AG04449 (cell line): ENCODE measurements around the gene RHOT2.
A peak's percentile ranks its signal among the peaks of the same experiment; 100 is the strongest.

ENCODE experiments used
- CTCF ChIA-PET: fragments of 350-600 bp; formaldehyde crosslinking; extraction: SDS; loops from one replicate; lab custom pipeline; 2021; ENCODE audit warnings: antibody characterized with exemption; lab: Yijun Ruan, JAX
- POLR2A ChIA-PET: fragments of 400-600, 350-600 bp; formaldehyde crosslinking; extraction: SDS; loops from one replicate; lab custom pipeline; 2020; ENCODE audit warnings: antibody characterized with exemption, inconsistent platforms; lab: Yijun Ruan, JAX
- DNase-seq: peaks from one replicate; pipeline ENCODE4 v3.0.0-alpha.2; 2010; ENCODE audit warnings: low read depth, low spot score
- H3K4me3 ChIP-seq: 2 replicates; pipeline ENCODE4 v1.5.1; 2011; ENCODE audit warnings: low read depth, mild to moderate bottlenecking, control low read depth, low read length
- TF ChIP-seq, protein P1 (sequence below): IDR thresholded peaks from one replicate; pipeline ENCODE4 v1.5.1; 2011; ENCODE audit warnings: mild to moderate bottlenecking, moderate library complexity, low read length, control low read depth, inconsistent platforms; ENCODE audit not compliant: insufficient read depth; ENCODE audit errors: missing control alignments

RHOT2 gene

DNA sequence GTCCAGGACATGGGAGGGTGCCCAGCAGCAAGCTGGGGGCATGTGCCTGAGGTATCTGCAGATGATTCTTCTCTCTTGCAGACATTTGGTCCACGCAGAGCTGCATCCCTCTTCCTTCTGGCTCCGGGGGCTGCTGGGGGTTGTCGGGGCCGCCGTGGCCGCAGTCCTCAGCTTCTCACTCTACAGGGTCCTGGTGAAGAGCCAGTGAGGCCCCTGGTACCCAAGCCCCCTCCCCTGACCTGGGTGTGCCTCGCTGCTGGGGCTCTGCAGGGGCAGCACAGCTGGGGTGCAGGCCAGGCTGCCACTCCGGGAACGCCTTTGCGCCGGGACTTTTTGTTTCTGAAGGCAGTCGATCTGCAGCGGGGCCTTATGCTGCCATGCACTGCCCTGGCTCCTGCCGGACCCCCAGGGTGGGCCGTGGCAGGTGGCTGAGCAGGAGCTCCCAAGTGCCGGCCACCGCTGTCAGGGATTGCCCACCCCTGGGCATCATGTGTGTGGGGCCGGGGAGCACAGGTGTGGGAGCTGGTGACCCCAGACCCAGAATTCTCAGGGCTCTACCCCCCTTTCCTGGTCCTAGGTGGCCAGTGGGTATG lies 5.6 kb downstream of the RHOT2 start:
- no peak overlapping the region for H3K4me3 ChIP-seq
- no peak for DNase-seq
- POLR2A ChIA-PET = no interaction called here
- TF ChIP-seq, protein P1, sequence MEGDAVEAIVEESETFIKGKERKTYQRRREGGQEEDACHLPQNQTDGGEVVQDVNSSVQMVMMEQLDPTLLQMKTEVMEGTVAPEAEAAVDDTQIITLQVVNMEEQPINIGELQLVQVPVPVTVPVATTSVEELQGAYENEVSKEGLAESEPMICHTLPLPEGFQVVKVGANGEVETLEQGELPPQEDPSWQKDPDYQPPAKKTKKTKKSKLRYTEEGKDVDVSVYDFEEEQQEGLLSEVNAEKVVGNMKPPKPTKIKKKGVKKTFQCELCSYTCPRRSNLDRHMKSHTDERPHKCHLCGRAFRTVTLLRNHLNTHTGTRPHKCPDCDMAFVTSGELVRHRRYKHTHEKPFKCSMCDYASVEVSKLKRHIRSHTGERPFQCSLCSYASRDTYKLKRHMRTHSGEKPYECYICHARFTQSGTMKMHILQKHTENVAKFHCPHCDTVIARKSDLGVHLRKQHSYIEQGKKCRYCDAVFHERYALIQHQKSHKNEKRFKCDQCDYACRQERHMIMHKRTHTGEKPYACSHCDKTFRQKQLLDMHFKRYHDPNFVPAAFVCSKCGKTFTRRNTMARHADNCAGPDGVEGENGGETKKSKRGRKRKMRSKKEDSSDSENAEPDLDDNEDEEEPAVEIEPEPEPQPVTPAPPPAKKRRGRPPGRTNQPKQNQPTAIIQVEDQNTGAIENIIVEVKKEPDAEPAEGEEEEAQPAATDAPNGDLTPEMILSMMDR = no peak
- CTCF ChIA-PET = no interaction called here

DNA sequence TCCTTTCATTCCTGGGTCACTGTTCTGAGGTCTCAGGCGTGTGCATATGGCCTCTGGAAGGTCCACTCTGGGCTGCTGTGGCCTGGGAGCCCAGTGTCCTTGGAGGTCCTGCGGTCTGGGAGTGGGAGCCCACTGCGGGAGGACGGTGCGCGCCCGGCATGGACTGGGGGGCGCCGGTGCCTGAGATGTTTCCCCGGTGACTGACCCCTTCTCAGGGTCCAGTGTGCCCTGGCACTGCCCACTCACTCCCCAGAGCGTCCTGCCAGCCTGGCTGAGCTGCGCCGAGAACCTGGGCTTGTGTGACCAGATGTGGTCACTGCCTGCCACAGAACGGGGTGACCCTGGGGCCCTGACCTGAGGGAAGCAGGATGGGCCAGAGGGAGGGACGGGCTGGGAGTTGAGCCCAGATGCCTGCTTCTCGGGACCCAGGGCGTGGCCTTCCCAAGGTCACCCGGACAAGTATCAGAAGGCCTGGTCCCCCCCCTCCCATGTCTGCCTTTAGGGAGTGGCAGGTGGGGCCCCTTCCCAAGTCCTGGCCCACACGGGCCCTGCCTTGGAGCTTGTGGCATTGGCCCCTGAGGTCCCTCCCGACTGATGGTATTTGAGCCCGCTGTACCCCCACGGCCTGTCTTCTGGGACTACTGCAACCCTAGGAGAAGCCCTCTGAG lies 6.4 kb downstream of the RHOT2 start:
- TF ChIP-seq, protein P1 = no peak
- no peak overlapping the region for H3K4me3 ChIP-seq
- CTCF ChIA-PET = interaction anchor here (2.5 kb wide), 1 partner anchor 9 kb away, joined by 10 read pairs; no protein-coding TSS in a partner anchor
- POLR2A ChIA-PET = interaction anchor here (2.1 kb wide), 1 partner anchor 10 kb away, joined by 7 read pairs; the partner anchor contains the start of gene JMJD8
- DNase-seq = no peak

DNA sequence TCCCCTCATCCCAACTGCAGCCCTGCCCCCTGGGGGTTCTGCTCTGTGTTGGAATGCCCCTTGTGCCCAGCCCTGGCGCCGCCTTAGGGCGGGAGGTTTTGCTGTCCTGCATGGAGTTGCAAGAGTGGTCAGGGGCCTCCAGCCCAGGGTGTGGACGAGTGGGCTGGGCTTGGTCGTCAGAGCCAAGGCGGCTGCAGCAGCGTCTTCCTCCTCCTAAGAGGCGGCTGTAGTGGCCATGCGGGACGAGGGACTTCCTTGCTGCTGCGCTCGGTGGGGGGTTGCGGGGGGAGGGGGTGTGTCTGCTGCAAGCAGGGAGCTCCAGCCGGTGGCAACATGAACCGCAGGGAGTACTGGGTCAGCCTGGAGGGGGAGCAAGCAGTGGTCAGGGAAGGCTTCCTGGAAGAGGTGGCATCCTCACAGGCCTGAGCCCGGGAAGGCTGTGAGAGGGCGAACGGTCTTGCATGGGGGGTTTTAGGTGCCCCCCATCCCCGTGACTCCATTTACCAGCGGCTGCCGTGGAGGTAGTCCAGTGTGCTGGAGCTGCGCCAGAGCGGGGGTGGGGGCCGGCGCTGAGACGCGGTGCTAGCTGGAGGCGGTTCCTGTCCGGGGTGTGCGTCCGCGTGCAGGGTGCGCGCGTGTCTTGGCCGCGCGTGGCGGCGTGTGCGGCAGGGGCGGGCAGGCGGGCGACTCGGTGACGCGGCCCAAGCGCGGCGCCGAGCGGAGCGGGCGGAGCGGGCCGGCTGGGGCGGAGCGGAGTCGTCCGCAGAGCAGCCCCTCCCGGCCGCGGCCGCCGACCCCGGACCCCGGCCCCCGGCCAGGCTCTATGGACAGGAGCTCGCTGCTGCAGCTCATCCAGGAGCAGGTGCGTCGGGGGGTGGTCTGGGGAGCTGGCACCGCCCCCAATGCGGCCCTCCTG lies 7.3 kb downstream of the RHOT2 start, which contains the start of gene RHBDL1:
Gene RHBDL1, plus strand, starts transcription at position 704 of the 916 bp plus-strand sequence. Its CDS starts 120 bp downstream, at position 824.
- ChIA-PET CTCF (interaction anchor here (1.1 to 2.5 kb wide), 3 partner anchors 7 to 11 kb away, joined by 5 to 10 read pairs (median 8); partner anchors contain the start of gene RHOT2), POLR2A (interaction anchor here (0.5 to 2.1 kb wide), 4 partner anchors 8 to 253 kb away, joined by 3 to 7 read pairs (median 3); partner anchors contain the start of genes JMJD8 and RHOT2)
- TF ChIP-seq, protein P1 = no peak
- no peak for DNase-seq
- peak within 1 kb of the TSS; percentile 45 for H3K4me3 ChIP-seq

DNA sequence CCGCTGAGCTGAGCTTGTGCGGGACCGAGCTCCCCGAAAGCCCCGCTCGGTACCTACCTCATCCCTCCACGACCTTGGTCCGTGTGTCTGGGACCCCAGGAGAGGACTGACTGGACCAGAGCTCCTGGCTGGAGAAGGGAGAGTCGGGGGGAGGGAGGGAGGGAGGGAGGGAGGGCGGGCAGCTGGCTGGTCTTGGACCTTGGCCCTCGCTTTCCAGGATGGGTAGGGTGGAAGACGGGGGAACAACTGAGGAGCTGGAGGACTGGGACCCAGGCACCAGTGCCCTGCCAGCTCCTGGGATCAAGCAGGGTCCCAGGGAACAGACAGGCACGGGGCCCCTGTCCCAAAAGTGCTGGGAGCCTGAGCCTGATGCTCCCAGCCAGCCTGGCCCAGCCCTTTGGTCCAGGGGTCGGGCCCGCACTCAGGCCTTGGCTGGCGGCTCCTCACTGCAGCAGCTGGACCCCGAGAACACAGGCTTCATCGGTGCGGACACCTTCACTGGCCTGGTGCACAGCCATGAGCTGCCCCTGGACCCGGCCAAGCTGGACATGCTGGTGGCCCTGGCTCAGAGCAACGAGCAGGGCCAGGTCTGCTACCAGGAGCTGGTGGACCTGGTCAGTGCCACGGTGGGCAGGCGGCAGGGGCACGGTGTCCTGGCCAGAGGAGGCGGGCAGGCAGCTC lies 8.1 kb downstream of the RHOT2 start:
- ChIA-PET POLR2A (interaction anchor here (0.5 to 2.1 kb wide), 3 partner anchors 8 to 254 kb away, joined by 3 to 7 read pairs (median 3); partner anchors contain the start of genes JMJD8 and RHOT2), CTCF (interaction anchor here (1.1 to 2.5 kb wide), 3 partner anchors 8 to 11 kb away, joined by 5 to 10 read pairs (median 8); partner anchors contain the start of gene RHOT2)
- peak overlapping the region; percentile 45 for H3K4me3 ChIP-seq
- TF ChIP-seq, protein P1 = no peak
- no peak for DNase-seq

DNA sequence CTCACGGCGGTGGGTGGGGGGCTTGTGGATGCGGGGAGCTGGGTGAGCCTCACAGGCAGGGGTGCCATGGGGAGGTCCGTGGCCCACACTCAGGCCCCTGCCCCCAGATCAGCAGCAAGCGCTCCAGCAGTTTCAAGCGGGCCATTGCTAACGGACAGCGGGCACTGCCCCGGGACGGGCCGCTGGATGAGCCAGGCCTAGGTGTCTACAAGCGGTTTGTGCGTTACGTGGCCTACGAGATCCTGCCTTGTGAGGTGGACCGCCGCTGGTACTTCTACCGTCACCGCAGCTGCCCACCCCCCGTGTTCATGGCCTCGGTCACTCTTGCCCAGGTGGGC lies 8.6 kb downstream of the RHOT2 start:
- ChIA-PET POLR2A (interaction anchor here (1.2 to 2.1 kb wide), 2 partner anchors 8 to 9 kb away, joined by 3 to 7 read pairs; partner anchors contain the start of genes JMJD8 and RHOT2), CTCF (interaction anchor here (1.4 to 2.5 kb wide), 3 partner anchors 9 to 12 kb away, joined by 3 to 10 read pairs (median 8); partner anchors contain the start of gene RHOT2)
- TF ChIP-seq, protein P1 = no peak
- no peak for DNase-seq
- H3K4me3 ChIP-seq = no peak overlapping the region
